PFSK-1 (cell line): ENCODE results near the gene DTX3.

ENCODE experiments used
- POLR2AphosphoS5 ChIP-seq: IDR thresholded peaks from 2 replicates; pipeline ENCODE4 v1.6.1; 2012; ENCODE audit warnings: low read depth, mild to moderate bottlenecking, control low read depth, low read length, moderate library complexity
- TAF1 ChIP-seq: IDR thresholded peaks from 2 replicates; pipeline ENCODE4 v1.6.1; 2012; ENCODE audit warnings: low read length, control low read depth, borderline replicate concordance; ENCODE audit not compliant: insufficient read depth

- no peak for TF ChIP-seq TAF1
- no peak for TF ChIP-seq POLR2AphosphoS5
These were observed 4.2 kb upstream of the DTX3 start for GRCh38 chr12:57600395-57600794.
